ENCODE data around the gene MYEOV. TPM values are rescaled to one million over a fixed set of nuclear protein-coding genes. Genes with fewer than 3 reads are reported as not detected.

Gene MYEOV
- total RNA-seq, 4 donors from 2014 or later, result not detected

GRCh38 chr11:69278091-69278867, 15.7 kb upstream of the MYEOV start:
- H3K4me1 ChIP-seq, result no peaks in the 10 kb centered on the region
- 75% methylated on average over 2 of the region's 12 CpGs; no CpG with 5 or more reads in 1 of the 2 donors for WGBS, 2 donors (ENCODE audit: low coverage in 1 of 2)
- no peaks in the 10 kb centered on the region for H3K36me3 ChIP-seq
- ATAC-seq, result no peak
- H3K4me3 ChIP-seq, result no peak overlapping the region
- peaks cover 4% of the 10 kb centered on the region for H3K27me3 ChIP-seq
- no peak overlapping the region for H3K27ac ChIP-seq
- peaks cover 0 to 7% (median 0%) of the 10 kb centered on the region in 3 donors for H3K9me3 ChIP-seq
- no peak for TF ChIP-seq POLR2AphosphoS5 (IDR thresholded peaks at IDR 0.05)
- TF ChIP-seq POLR2A (IDR thresholded peaks at IDR 0.05), result no peak
- TF ChIP-seq EP300 (IDR thresholded peaks at IDR 0.05), result no peak
- no peak for TF ChIP-seq CTCF (IDR thresholded peaks at IDR 0.05)

GRCh38 chr11:69280451-69280850, 13.5 kb upstream of the MYEOV start:
- no peak for ATAC-seq
- Histone ChIP-seq H3K27me3 (peaks cover 14% of the 10 kb centered on the region), H3K4me1 (no peaks in the 10 kb centered on the region), H3K27ac (no peak overlapping the region), H3K4me3 (no peak overlapping the region), H3K36me3 (no peaks in the 10 kb centered on the region), H3K9me3 (peaks cover 0 to 7% (median 0%) of the 10 kb centered on the region in 3 donors)
- 72 to 100% methylated on average over 1 to 2 of the region's 2 CpGs for WGBS, 2 donors (ENCODE audit: low coverage in 1 of 2)
- TF ChIP-seq EP300 (IDR thresholded peaks at IDR 0.05) (no peak), CTCF (IDR thresholded peaks at IDR 0.05) (no peak), POLR2AphosphoS5 (IDR thresholded peaks at IDR 0.05) (no peak), POLR2A (IDR thresholded peaks at IDR 0.05) (no peak)

- no peak overlapping the region for H3K27ac ChIP-seq
- 40 to 66% methylated on average over 5 of the region's 6 CpGs for WGBS, 2 donors (ENCODE audit: low coverage in 1 of 2)
- H3K9me3 ChIP-seq, result peaks cover 0 to 7% (median 0%) of the 10 kb centered on the region in 3 donors
- H3K27me3 ChIP-seq, result peaks cover 19% of the 10 kb centered on the region
- no peaks in the 10 kb centered on the region for H3K4me1 ChIP-seq
- no peak overlapping the region for H3K4me3 ChIP-seq
- no peaks in the 10 kb centered on the region for H3K36me3 ChIP-seq
- TF ChIP-seq CTCF (IDR thresholded peaks at IDR 0.05), result no peak
- no peak for TF ChIP-seq POLR2A (IDR thresholded peaks at IDR 0.05)
- no peak for TF ChIP-seq EP300 (IDR thresholded peaks at IDR 0.05)
- no peak for TF ChIP-seq POLR2AphosphoS5 (IDR thresholded peaks at IDR 0.05)
- ATAC-seq, result peak; percentile 37
Measured at GRCh38 chr11:69280994-69281393, 13.0 kb upstream of the MYEOV start.

GRCh38 chr11:69283446-69283845, 10.5 kb upstream of the MYEOV start:
- H3K27me3 ChIP-seq, result peaks cover 15% of the 10 kb centered on the region
- TF ChIP-seq POLR2A (IDR thresholded peaks at IDR 0.05) (no peak), CTCF (IDR thresholded peaks at IDR 0.05) (no peak), EP300 (IDR thresholded peaks at IDR 0.05) (no peak)
- H3K4me3 ChIP-seq, result no peak overlapping the region
- H3K4me1 ChIP-seq, result no peaks in the 10 kb centered on the region
- WGBS, 2 donors (ENCODE audit: low coverage in 1 of 2), result 91 to 100% methylated on average over 1 to 9 of the region's 10 CpGs
- no peak for ATAC-seq
- no peaks in the 10 kb centered on the region for H3K36me3 ChIP-seq
- peaks cover 0 to 7% (median 0%) of the 10 kb centered on the region in 3 donors for H3K9me3 ChIP-seq
- H3K27ac ChIP-seq, result no peak overlapping the region

GRCh38 chr11:69284081-69284511, 9.9 kb upstream of the MYEOV start:
- TF ChIP-seq POLR2A (IDR thresholded peaks at IDR 0.05) (no peak), POLR2AphosphoS5 (IDR thresholded peaks at IDR 0.05) (no peak), EP300 (IDR thresholded peaks at IDR 0.05) (no peak), CTCF (IDR thresholded peaks at IDR 0.05) (no peak)
- Histone ChIP-seq H3K9me3 (peaks cover 0 to 7% (median 0%) of the 10 kb centered on the region in 3 donors), H3K4me1 (no peaks in the 10 kb centered on the region), H3K4me3 (no peak overlapping the region), H3K27me3 (peaks cover 15% of the 10 kb centered on the region), H3K27ac (no peak overlapping the region), H3K36me3 (no peaks in the 10 kb centered on the region)
- ATAC-seq, result no peak
- WGBS, 2 donors (ENCODE audit: low coverage in 1 of 2), result 88 to 96% methylated on average over 3 to 4 of the region's 9 CpGs
